ENCODE measurements around the gene KIF26B.
"Not testable (repeated sequence)": the region's sequence is repeated elsewhere in the genome, so short reads cannot be mapped to it uniquely, and the experiment has no call there.

Gene KIF26B

GRCh38 chr1:245691897-245692296, 537.1 kb downstream of the KIF26B start:
- H3K4me3 ChIP-seq (replicated peaks in 1 of 2; ENCODE audit: low read depth in 2 of 2, low read length in 2 of 2) = no peak overlapping the region
- DNase-seq (ENCODE audit: low read depth in 2 of 2) = no peak
- no peak for TF ChIP-seq CTCF (IDR thresholded peaks at IDR 0.05; ENCODE audit: low read depth, low read length)

- DNase-seq (ENCODE audit: low read depth in 2 of 2) = no peak
- H3K4me3 ChIP-seq (replicated peaks in 1 of 2; ENCODE audit: low read depth in 2 of 2, low read length in 2 of 2) = no peak overlapping the region
- no peak for TF ChIP-seq CTCF (IDR thresholded peaks at IDR 0.05; ENCODE audit: low read depth, low read length)
These were observed 537.5 kb downstream of the KIF26B start for GRCh38 chr1:245692318-245692717.

- no peak for TF ChIP-seq CTCF (IDR thresholded peaks at IDR 0.05; ENCODE audit: low read depth, low read length)
- no peak overlapping the region for H3K4me3 ChIP-seq (replicated peaks in 1 of 2; ENCODE audit: low read depth in 2 of 2, low read length in 2 of 2)
These were observed 538.5 kb downstream of the KIF26B start for GRCh38 chr1:245693116-245693793.

GRCh38 chr1:245693941-245694752, 539.4 kb downstream of the KIF26B start:
- no peak for TF ChIP-seq CTCF (IDR thresholded peaks at IDR 0.05; ENCODE audit: low read depth, low read length)
- H3K4me3 ChIP-seq (replicated peaks in 1 of 2; ENCODE audit: low read depth in 2 of 2, low read length in 2 of 2) = no peak overlapping the region
- no peak for DNase-seq (ENCODE audit: low read depth in 2 of 2)

More at GRCh38 chr1:245693116-245693793, 538.5 kb downstream of the KIF26B start:
- DNase-seq (ENCODE audit: low read depth in 2 of 2) = no peak

- no peak overlapping the region for H3K4me3 ChIP-seq (replicated peaks in 1 of 2; ENCODE audit: low read depth in 2 of 2, low read length in 2 of 2)
- no peak for DNase-seq (ENCODE audit: low read depth in 2 of 2)
- no peak for TF ChIP-seq CTCF (IDR thresholded peaks at IDR 0.05; ENCODE audit: low read depth, low read length)
These were observed 540.0 kb downstream of the KIF26B start for GRCh38 chr1:245694753-245695195.

- H3K4me3 ChIP-seq (replicated peaks in 1 of 2; ENCODE audit: low read depth in 2 of 2, low read length in 2 of 2) = no peak overlapping the region
- TF ChIP-seq CTCF (IDR thresholded peaks at IDR 0.05; ENCODE audit: low read depth, low read length) = no peak
- DNase-seq (ENCODE audit: low read depth in 2 of 2) = no peak
These were observed 540.4 kb downstream of the KIF26B start for GRCh38 chr1:245695211-245695610.

GRCh38 chr1:245695701-245696100, 540.9 kb downstream of the KIF26B start:
- not testable (repeated sequence) for DNase-seq (ENCODE audit: low read depth in 2 of 2); H3K4me3 ChIP-seq (replicated peaks in 1 of 2; ENCODE audit: low read depth in 2 of 2, low read length in 2 of 2)
